Stimulated activated CD8-positive, alpha-beta memory T cell treated with anti-CD3 and anti-CD28 coated beads, Interleukin-15, amount 100 ng/mL, for 24 hours (primary cell): ENCODE data around the gene DLG2.

Source experiments
- DNase-seq: peaks from one replicate; pipeline ENCODE4 v3.0.0-alpha.2; 2020; ENCODE audit warnings: low read depth

DLG2 gene

GRCh38 chr11:83677730-83678129 lies 1949.4 kb downstream of the DLG2 start:
- DNase-seq, result no peak

- DNase-seq, result no peak
Observed at GRCh38 chr11:83676056-83676601, 1951.0 kb downstream of the DLG2 start.

- DNase-seq, result no peak
Observed at GRCh38 chr11:83674102-83674896, 1952.8 kb downstream of the DLG2 start.

- no peak for DNase-seq
Observed at GRCh38 chr11:83671289-83671688, 1955.9 kb downstream of the DLG2 start.

GRCh38 chr11:83666149-83666548 lies 1961.0 kb downstream of the DLG2 start:
- no peak for DNase-seq

GRCh38 chr11:83663988-83664387 lies 1963.2 kb downstream of the DLG2 start:
- no peak for DNase-seq

GRCh38 chr11:83663446-83663845 lies 1963.7 kb downstream of the DLG2 start:
- DNase-seq, result no peak

- no peak for DNase-seq
Observed at GRCh38 chr11:83662494-83662893, 1964.7 kb downstream of the DLG2 start.

GRCh38 chr11:83661491-83662350 lies 1965.4 kb downstream of the DLG2 start:
- no peak for DNase-seq

- DNase-seq, result no peak
Observed at GRCh38 chr11:83659466-83659865, 1967.7 kb downstream of the DLG2 start.

- no peak for DNase-seq
Observed at GRCh38 chr11:83656796-83657330, 1970.3 kb downstream of the DLG2 start.

GRCh38 chr11:83655976-83656375 lies 1971.2 kb downstream of the DLG2 start:
- no peak for DNase-seq

GRCh38 chr11:83649528-83649855 lies 1977.7 kb downstream of the DLG2 start:
- no peak for DNase-seq

GRCh38 chr11:83648610-83649527 lies 1978.3 kb downstream of the DLG2 start:
- no peak for DNase-seq

- no peak for DNase-seq
Observed at GRCh38 chr11:83645561-83645960, 1981.6 kb downstream of the DLG2 start.

GRCh38 chr11:83643115-83643514 lies 1984.0 kb downstream of the DLG2 start:
- DNase-seq, result no peak

GRCh38 chr11:83642500-83642899 lies 1984.6 kb downstream of the DLG2 start:
- DNase-seq, result no peak

GRCh38 chr11:83641511-83641910 lies 1985.6 kb downstream of the DLG2 start:
- DNase-seq, result no peak

GRCh38 chr11:83639995-83640758 lies 1987.0 kb downstream of the DLG2 start:
- no peak for DNase-seq

GRCh38 chr11:83635166-83635565 lies 1992.0 kb downstream of the DLG2 start:
- no peak for DNase-seq

- DNase-seq, result no peak
Observed at GRCh38 chr11:83630211-83630610, 1996.9 kb downstream of the DLG2 start.
